ENCODE results near the gene FGFRL1.

GRCh38 chr4:986428-986878 lies 25.0 kb upstream of the FGFRL1 start:
- TF ChIP-seq, protein P1, sequence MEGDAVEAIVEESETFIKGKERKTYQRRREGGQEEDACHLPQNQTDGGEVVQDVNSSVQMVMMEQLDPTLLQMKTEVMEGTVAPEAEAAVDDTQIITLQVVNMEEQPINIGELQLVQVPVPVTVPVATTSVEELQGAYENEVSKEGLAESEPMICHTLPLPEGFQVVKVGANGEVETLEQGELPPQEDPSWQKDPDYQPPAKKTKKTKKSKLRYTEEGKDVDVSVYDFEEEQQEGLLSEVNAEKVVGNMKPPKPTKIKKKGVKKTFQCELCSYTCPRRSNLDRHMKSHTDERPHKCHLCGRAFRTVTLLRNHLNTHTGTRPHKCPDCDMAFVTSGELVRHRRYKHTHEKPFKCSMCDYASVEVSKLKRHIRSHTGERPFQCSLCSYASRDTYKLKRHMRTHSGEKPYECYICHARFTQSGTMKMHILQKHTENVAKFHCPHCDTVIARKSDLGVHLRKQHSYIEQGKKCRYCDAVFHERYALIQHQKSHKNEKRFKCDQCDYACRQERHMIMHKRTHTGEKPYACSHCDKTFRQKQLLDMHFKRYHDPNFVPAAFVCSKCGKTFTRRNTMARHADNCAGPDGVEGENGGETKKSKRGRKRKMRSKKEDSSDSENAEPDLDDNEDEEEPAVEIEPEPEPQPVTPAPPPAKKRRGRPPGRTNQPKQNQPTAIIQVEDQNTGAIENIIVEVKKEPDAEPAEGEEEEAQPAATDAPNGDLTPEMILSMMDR (IDR thresholded peaks at IDR 0.05): no peak
- TF ChIP-seq POLR2A (IDR thresholded peaks at IDR 0.05): peak in 2 of 3 donors; percentile 45 to 60
